Karpas-422 (cell line): Measurements from ENCODE around the gene IRF2. TPM values are rescaled to one million over a fixed set of nuclear protein-coding genes. Genes with fewer than 3 reads are reported as not detected.

Experiments
- DNase-seq: peaks from one replicate; pipeline ENCODE4 v3.0.0-alpha.2; 2015
- H2AFZ ChIP-seq: fragments of 200-600 bp; sonication (generic); 2 replicates; pipeline ENCODE4 v1.6.1; 2014; ENCODE audit warnings: antibody characterized with exemption, low read length, mixed read lengths
- H3K27ac ChIP-seq: fragments of 200-600 bp; sonication (generic); 2 replicates; pipeline ENCODE4 v1.5.1; 2014; ENCODE audit warnings: mild to moderate bottlenecking, low read length, moderate library complexity
- H3K27me3 ChIP-seq: fragments of 200-600 bp; sonication (generic); 2 replicates; pipeline ENCODE4 v1.6.1; 2014; ENCODE audit warnings: low read length, mixed read lengths
- H3K36me3 ChIP-seq: fragments of 200-600 bp; sonication (generic); 2 replicates; pipeline ENCODE4 v1.6.1; 2014; ENCODE audit warnings: low read length, mixed read lengths; ENCODE audit not compliant: insufficient read depth
- H3K4me1 ChIP-seq: fragments of 200-600 bp; sonication (generic); 2 replicates; pipeline ENCODE4 v1.6.1; 2014; ENCODE audit warnings: mild to moderate bottlenecking, low read length, mixed read lengths
- H3K4me2 ChIP-seq: fragments of 200-600 bp; sonication (generic); 2 replicates; pipeline ENCODE4 v1.6.1; 2014; ENCODE audit warnings: low read length, low read depth, mild to moderate bottlenecking; ENCODE audit not compliant: poor library complexity, severe bottlenecking
- H3K4me3 ChIP-seq: fragments of 200-600 bp; sonication (generic); 2 replicates; pipeline ENCODE4 v1.5.1; 2014; ENCODE audit warnings: mild to moderate bottlenecking, antibody characterized with exemption, low read length, mixed read lengths
- H3K79me2 ChIP-seq: fragments of 200-600 bp; sonication (generic); 2 replicates; pipeline ENCODE4 v1.6.1; 2014; ENCODE audit warnings: mild to moderate bottlenecking, low read length, mixed read lengths
- H3K9ac ChIP-seq: fragments of 200-600 bp; sonication (generic); 2 replicates; pipeline ENCODE4 v1.6.0; 2014; ENCODE audit warnings: low read length
- H3K9me2 ChIP-seq: fragments of 200-600 bp; sonication (generic), shearing (Covaris generic); replicated peaks from 2 replicates; pipeline ENCODE4 v1.6.0; 2014; ENCODE audit warnings: mild to moderate bottlenecking, low read length, moderate library complexity; ENCODE audit not compliant: insufficient read depth
- H3K9me3 ChIP-seq: fragments of 300-700, 200-600 bp; sonication (generic); 2 replicates; pipeline ENCODE4 v1.6.1; 2014; ENCODE audit warnings: low read length, mixed read lengths
- H4K20me1 ChIP-seq: fragments of 200-600 bp; sonication (generic); 2 replicates; pipeline ENCODE4 v1.6.1; 2014; ENCODE audit warnings: mild to moderate bottlenecking, antibody characterized with exemption, low read length, low read depth; ENCODE audit not compliant: insufficient read depth
- total RNA-seq: library from RNA; depleted of rRNA; stranded (reverse); fragments of >200 nt; shearing (Covaris generic); gene quantifications from 2 replicates; pipeline ENCODE4 v1.2.3, GENCODE V29; 2014; ENCODE audit warnings: low replicate concordance

IRF2 gene
- total RNA-seq, 1 experiment from 2014 or later = 35.5 TPM

DNA sequence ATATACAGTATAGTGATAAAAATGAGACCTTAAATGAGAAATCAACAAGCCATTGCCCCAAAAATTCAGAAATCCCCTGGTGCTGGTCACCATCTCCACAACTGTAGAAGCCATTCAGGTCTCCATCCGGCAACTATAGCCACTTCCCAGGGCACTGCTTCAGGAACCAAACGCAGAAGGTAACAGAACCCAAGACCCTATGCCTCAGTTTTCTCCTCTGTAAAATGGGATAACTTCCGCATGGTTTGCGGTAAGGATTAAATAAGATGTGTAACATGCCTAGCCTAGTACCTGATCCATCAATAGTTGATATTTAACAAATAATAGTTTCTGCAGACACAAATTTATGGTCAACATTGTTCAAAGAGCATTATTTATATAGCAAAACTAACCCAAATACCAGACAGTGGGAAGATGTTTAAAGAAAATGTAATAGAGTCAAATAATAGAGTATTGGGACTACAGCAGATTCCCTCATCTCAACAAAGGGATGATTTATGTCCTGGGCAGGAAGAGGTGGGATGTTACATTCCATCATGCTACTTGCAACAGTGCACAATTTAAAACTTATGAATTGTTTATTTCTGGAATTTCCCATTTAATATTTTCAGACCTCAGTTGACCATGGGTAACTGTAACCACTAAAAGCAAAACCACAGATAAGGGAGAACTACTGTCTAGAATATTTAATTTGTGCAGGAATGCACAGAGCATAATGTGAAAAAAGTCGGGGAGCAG is 30.0 kb downstream of the IRF2 start:
- peaks cover 86% of the 10 kb centered on the region for H3K79me2 ChIP-seq

DNA sequence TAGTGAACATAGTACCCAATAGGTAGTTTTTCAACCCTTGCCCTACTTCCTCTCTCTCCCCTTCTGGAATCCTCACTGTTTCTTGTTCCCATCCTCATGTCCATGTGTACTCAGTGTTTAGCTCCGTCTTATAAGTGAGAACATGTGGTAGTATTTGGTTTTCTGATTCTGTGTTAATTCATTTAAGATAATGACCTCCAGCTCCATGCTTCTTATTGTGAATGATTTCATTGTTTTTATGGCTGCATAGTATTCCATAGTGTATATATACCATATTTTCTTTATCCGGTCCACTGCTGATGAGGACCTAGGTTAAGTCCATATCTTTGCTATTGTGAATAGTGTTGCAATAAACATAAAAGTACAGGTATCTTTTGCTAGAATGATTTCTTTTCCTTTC is 31.0 kb downstream of the IRF2 start:
- no peak overlapping the region for H3K4me3 ChIP-seq
- H3K79me2 ChIP-seq = peaks cover 84% of the 10 kb centered on the region
- peaks cover 7% of the 10 kb centered on the region for H3K4me1 ChIP-seq
- no peaks in the 10 kb centered on the region for H3K27me3 ChIP-seq
- DNase-seq = no peak
- H3K4me2 ChIP-seq = no peak overlapping the region
- no peaks in the 10 kb centered on the region for H4K20me1 ChIP-seq
- no peaks in the 10 kb centered on the region for H3K9me3 ChIP-seq
- no peak overlapping the region for H3K27ac ChIP-seq
- H3K9me2 ChIP-seq = no peaks in the 10 kb centered on the region
- no peak overlapping the region for H3K9ac ChIP-seq
- no peaks in the 10 kb centered on the region for H3K36me3 ChIP-seq
- no peak overlapping the region for H2AFZ ChIP-seq

More for the DNA sequence above, 30.0 kb downstream of the IRF2 start:
- Histone ChIP-seq H3K9me3 (no peaks in the 10 kb centered on the region), H3K9me2 (no peaks in the 10 kb centered on the region), H4K20me1 (no peaks in the 10 kb centered on the region), H3K4me2 (no peak overlapping the region), H3K36me3 (no peaks in the 10 kb centered on the region), H3K27ac (no peak overlapping the region), H3K4me1 (peaks cover 3% of the 10 kb centered on the region; the same call in 1 of the 2 replicates), H3K27me3 (no peaks in the 10 kb centered on the region), H3K4me3 (no peak overlapping the region), H2AFZ (no peak overlapping the region), H3K9ac (no peak overlapping the region)
- no peak for DNase-seq

DNA sequence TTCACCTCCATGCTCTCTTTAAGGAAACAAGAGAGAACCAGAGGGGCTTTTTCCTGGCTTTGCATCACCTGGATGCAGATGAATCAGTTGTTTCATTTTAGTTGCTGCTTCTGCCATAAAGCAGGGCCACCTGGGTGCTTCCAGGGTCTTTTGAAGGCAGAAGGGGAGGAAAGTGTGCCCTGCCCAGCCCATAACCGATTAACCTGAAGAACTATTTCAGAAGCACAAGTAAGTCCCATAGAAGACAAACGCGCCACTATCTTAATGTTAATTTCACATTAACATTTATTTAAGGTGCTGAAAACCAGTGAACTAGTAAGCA is 32.1 kb downstream of the IRF2 start:
- Histone ChIP-seq H3K4me2 (no peak overlapping the region), H4K20me1 (no peaks in the 10 kb centered on the region), H3K27ac (no peak overlapping the region), H3K36me3 (no peaks in the 10 kb centered on the region), H3K27me3 (no peaks in the 10 kb centered on the region), H3K4me1 (peaks cover 14% of the 10 kb centered on the region), H2AFZ (no peak overlapping the region), H3K9ac (no peak overlapping the region), H3K9me3 (no peaks in the 10 kb centered on the region), H3K9me2 (no peaks in the 10 kb centered on the region), H3K79me2 (peaks cover 85% of the 10 kb centered on the region), H3K4me3 (no peak overlapping the region)
- DNase-seq = no peak

DNA sequence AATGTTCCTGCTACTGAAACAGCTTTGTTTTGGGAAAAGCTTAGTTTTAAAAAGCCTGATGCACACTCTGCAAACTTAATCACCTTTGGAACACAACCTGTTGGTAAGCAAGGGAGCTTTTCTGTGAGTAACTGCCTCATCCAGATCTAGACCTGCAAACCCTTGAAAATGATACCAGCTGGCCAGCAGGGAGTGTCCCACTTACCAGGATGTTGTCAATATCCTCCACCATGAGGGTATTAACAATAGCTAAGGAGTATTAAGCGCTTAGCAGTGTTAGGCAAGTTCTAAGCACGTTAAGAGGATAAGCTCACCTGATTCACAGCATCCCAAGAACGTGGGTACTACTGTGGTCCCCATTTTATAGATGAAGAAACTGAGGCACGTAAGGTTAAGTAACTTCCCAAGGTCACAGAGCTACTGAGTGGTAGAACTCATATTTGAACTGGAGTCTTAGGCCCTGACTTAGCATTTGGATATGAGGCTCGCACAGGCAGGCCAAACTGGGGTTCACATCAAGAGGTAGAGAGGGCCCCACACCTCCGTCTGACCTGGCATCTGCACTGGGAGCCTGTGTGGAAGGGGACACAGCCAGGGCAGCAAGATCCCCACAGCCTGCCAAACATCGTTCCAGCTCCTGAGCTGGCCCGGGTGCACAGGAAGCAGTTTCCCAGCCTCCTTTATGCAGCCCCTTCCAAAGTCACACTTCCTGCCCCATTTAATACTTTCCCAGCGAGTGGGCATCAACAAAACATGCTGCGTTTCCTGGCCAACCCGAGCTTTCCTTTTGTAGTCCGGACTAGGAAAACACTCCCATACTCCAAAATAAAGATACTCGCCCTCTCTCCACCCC is 32.7 kb downstream of the IRF2 start:
- H3K9me2 ChIP-seq = no peaks in the 10 kb centered on the region
- H4K20me1 ChIP-seq = no peaks in the 10 kb centered on the region
- no peak overlapping the region for H2AFZ ChIP-seq
- H3K4me2 ChIP-seq = no peak overlapping the region
- H3K9me3 ChIP-seq = no peaks in the 10 kb centered on the region
- DNase-seq = no peak
- H3K79me2 ChIP-seq = peaks cover 83% of the 10 kb centered on the region
- H3K36me3 ChIP-seq = no peaks in the 10 kb centered on the region
- H3K9ac ChIP-seq = no peak overlapping the region
- H3K4me1 ChIP-seq = peaks cover 14% of the 10 kb centered on the region
- H3K27ac ChIP-seq = no peak overlapping the region
- no peak overlapping the region for H3K4me3 ChIP-seq
- no peaks in the 10 kb centered on the region for H3K27me3 ChIP-seq

DNA sequence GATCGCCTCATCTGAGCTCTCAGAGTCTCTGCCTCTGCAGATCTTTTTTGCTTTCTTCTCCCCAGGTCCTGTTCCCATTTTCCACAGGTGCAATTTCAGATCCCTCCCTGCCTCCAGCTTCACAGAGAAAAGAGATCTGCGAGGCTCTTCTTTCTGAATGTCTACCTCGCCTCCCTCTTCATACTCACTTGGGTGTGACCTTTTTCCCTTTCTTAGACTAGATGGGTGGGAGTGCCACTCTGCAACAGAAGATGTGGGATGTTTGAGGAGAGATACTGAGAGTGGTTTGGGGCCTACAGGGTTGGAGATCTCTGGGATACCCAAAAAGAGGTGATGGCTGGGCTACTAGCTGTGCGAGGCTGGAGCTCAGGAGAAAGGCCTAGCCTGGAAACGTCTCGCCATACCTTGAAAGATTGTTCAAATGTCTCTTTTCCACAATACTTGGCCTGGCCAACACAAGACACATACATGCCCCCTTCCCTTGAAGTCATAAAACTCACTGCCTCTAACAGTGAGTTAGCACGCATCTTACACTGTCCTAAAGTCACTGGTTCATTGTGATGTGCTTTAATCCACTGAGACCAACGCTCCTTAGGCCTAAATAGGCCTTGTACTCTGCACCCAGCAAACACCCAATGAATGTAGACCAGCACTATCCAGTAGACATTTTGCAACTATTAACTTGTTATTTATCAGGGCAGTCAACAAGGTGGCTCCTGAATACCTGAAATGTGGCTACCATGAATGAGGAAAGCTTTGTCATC is 33.6 kb downstream of the IRF2 start:
- Histone ChIP-seq H3K9ac (no peak overlapping the region), H3K9me3 (no peaks in the 10 kb centered on the region), H3K36me3 (no peaks in the 10 kb centered on the region), H3K4me2 (no peak overlapping the region), H2AFZ (no peak overlapping the region), H3K9me2 (no peaks in the 10 kb centered on the region), H3K4me1 (peaks cover 14% of the 10 kb centered on the region), H3K79me2 (peaks cover 80% of the 10 kb centered on the region), H3K27me3 (no peaks in the 10 kb centered on the region), H4K20me1 (no peaks in the 10 kb centered on the region), H3K4me3 (no peak overlapping the region), H3K27ac (no peak overlapping the region)
- no peak for DNase-seq

DNA sequence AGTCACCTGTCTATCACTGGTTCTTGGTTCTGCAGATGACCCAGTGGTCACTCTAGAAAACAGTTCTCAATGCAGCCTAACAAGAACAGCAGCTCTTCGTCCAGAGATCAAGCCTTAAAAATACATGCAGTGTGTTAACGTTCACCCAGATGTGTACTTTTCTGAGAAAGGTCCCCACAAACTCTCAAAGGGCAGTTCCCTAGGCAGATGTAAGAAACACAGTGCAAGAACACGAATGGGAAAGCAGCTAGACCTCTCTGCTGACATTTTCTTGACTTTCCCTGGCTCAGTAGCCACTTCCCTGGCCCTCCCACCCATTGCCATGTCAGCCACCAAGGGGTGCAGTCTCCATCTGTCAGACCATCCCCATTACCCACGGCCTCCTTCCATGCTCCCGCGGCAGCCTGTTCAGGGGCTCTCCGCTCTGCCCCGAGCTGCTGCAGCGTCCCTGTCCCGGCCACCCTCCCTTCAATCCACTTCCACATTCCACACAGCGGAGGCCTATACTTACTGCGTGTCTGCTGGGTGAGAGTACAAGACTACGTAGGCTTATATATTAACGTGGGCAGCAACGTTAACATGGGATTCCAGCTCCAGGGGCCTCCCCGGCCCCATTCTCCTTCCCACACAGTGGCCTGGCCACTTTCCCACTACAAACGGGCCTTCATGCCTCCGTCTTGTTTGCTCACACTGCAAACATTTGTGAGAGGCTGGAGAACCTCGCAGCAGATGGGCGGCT is 34.3 kb downstream of the IRF2 start:
- Histone ChIP-seq H3K36me3 (no peaks in the 10 kb centered on the region), H3K9me3 (no peaks in the 10 kb centered on the region), H3K4me1 (peaks cover 14% of the 10 kb centered on the region), H3K4me2 (no peak overlapping the region), H3K27ac (no peak overlapping the region), H3K4me3 (no peak overlapping the region), H3K9me2 (no peaks in the 10 kb centered on the region), H3K27me3 (no peaks in the 10 kb centered on the region), H2AFZ (no peak overlapping the region), H3K79me2 (peaks cover 81% of the 10 kb centered on the region), H3K9ac (no peak overlapping the region), H4K20me1 (no peaks in the 10 kb centered on the region)
- DNase-seq = no peak

DNA sequence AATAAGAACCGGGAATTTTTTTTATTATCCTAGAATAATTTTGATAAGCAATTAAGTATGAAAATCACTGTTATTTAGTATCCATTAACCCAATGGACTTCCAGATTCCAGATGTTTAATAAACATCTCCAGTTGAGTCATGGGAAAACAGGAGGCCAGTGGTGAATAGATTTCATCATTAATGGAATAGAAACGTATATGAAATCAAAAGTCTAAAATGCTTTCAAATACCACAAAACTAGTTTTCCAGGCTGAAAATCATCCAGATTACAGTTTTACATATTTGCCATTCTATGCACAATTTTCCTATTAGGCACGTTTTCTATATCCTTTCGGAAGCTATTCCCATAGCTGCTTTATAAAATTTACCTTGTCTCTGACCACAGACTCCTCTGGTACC is 35.0 kb downstream of the IRF2 start:
- Histone ChIP-seq H3K9ac (no peak overlapping the region), H3K4me3 (no peak overlapping the region), H3K27me3 (no peaks in the 10 kb centered on the region), H3K36me3 (no peaks in the 10 kb centered on the region), H3K27ac (no peak overlapping the region), H3K4me2 (no peak overlapping the region), H2AFZ (no peak overlapping the region), H3K79me2 (peaks cover 79% of the 10 kb centered on the region), H3K4me1 (peaks cover 14% of the 10 kb centered on the region), H4K20me1 (no peaks in the 10 kb centered on the region), H3K9me3 (no peaks in the 10 kb centered on the region), H3K9me2 (no peaks in the 10 kb centered on the region)
- DNase-seq = no peak
